HepG2 (cell line): ENCODE results near the gene PRDM11. TPM values are rescaled to one million over a fixed set of nuclear protein-coding genes. Genes with fewer than 3 reads are reported as not detected.
A peak's percentile ranks its signal among the peaks of the same experiment; 100 is the strongest.

ENCODE experiments used
- ATAC-seq: fragments of 200-7000 bp; cut with Tn5 transposase; 3 replicates; pipeline ENCODE4 v1.9.1; 2020; ENCODE audit warnings: mild to moderate bottlenecking, moderate library complexity
- BruUV-seq: library from RNA; stranded (reverse); fragments of 400-500 nt; replicated peaks from 2 replicates; lab custom pipeline; 2021; lab: Mats Ljungman, UMichigan
- CTCF ChIA-PET: fragments of 300-600 bp; formaldehyde crosslinking; extraction: SDS; loops from one replicate; lab custom pipeline; 2021; ENCODE audit warnings: low total read pairs, inconsistent platforms, low intra/inter-chr PET ratio; lab: Yijun Ruan, JAX
- POLR2A ChIA-PET: fragments of 350-600 bp; sonication (Branson Sonifier 250); formaldehyde crosslinking; loops from one replicate; lab custom pipeline; 2020; ENCODE audit warnings: antibody characterized with exemption, inconsistent platforms; lab: Yijun Ruan, JAX
- DNase-seq: peaks from one replicate; pipeline ENCODE4 v3.0.0-alpha.2; 2015; ENCODE audit warnings: low spot score
- FAIRE-seq: peaks from 3 replicates; lab custom pipeline; 2011; peaks lifted over from hg19 to GRCh38; lab: Jason Lieb, UNC
- H2AFZ ChIP-seq: one replicate; pipeline ENCODE4 v1.6.1; 2011; ENCODE audit warnings: low read length, inconsistent platforms
- H3K27ac ChIP-seq: fragments of 300-600 bp; 3 replicates; pipeline ENCODE4 v1.8.0; 2011; ENCODE audit warnings: mixed run types, mild to moderate bottlenecking, mixed read lengths, low read length, inconsistent platforms; ENCODE audit not compliant: insufficient read depth; ENCODE audit errors: extremely low read length
- H3K27me3 ChIP-seq, 2 experiments: fragments of 200-600 bp in 1 of 2; 2 replicates in 1 of 2; 3 replicates in 1 of 2; pipeline versions ENCODE4 v1.6.0 to v1.8.0; 2011; ENCODE audit warnings: low read length in 2 of 2, mild to moderate bottlenecking in 2 of 2, moderate library complexity in 2 of 2, inconsistent platforms in 1 of 2; ENCODE audit not compliant: insufficient read depth in 2 of 2, control insufficient read depth in 1 of 2
- H3K36me3 ChIP-seq, 2 experiments: fragments of 200-600 bp in 1 of 2; replicated peaks in 1 of 2; 2 replicates in 1 of 2; 3 replicates in 1 of 2; pipeline versions ENCODE4 v1.5.1 to v1.8.0; 2011; ENCODE audit warnings: low read length in 2 of 2, inconsistent platforms in 1 of 2; ENCODE audit not compliant: insufficient read depth in 2 of 2, control insufficient read depth in 1 of 2
- H3K4me1 ChIP-seq: 2 replicates; pipeline ENCODE4 v1.5.1; 2012; ENCODE audit warnings: low read length, inconsistent platforms; ENCODE audit not compliant: insufficient read depth
- H3K4me2 ChIP-seq: 2 replicates; pipeline ENCODE4 v1.6.0; 2011; ENCODE audit warnings: low read depth, low read length, inconsistent platforms
- H3K4me3 ChIP-seq, 3 experiments: fragments of 200-600 bp in 1 of 3; sonication (generic), shearing (Covaris generic) in 1 of 3; replicated peaks in 1 of 3; 2 replicates each; pipeline ENCODE4 v1.5.1; 2011 to 2016; ENCODE audit warnings: low read length in 3 of 3, inconsistent platforms in 2 of 3, low read depth in 2 of 3, mild to moderate bottlenecking in 2 of 3, control low read depth in 1 of 3, mixed read lengths in 1 of 3; ENCODE audit not compliant: insufficient read depth in 1 of 3
- H3K79me2 ChIP-seq: one replicate; pipeline ENCODE4 v1.6.1; 2011; ENCODE audit warnings: low read length, inconsistent platforms; ENCODE audit not compliant: insufficient read depth
- H3K9ac ChIP-seq: 2 replicates; pipeline ENCODE4 v1.6.0; 2011; ENCODE audit warnings: mild to moderate bottlenecking, low read depth, low read length, inconsistent platforms; ENCODE audit not compliant: insufficient read depth
- H3K9me3 ChIP-seq: 2 replicates; pipeline ENCODE4 v1.5.1; 2012; ENCODE audit warnings: mild to moderate bottlenecking, low read length
- H4K20me1 ChIP-seq: 2 replicates; pipeline ENCODE4 v1.6.0; 2011; ENCODE audit warnings: inconsistent platforms, mild to moderate bottlenecking, low read length, moderate library complexity; ENCODE audit not compliant: insufficient read depth
- ARNT ChIP-seq: fragments of 450-650 bp; IDR thresholded peaks from 2 replicates; pipeline ENCODE4 v1.6.1; 2017
- FOXO1 ChIP-seq: sonication (generic); formaldehyde crosslinking; IDR thresholded peaks from 2 replicates; pipeline ENCODE4 v1.4.0; 2020; ENCODE audit warnings: missing genetic modification reagents
- GMEB2 ChIP-seq: IDR thresholded peaks from 2 replicates; pipeline ENCODE4 v1.6.1; 2016; ENCODE audit warnings: missing biosample characterization, missing genetic modification reagents, low read depth
- NFATC3 ChIP-seq: sonication (generic); formaldehyde crosslinking; IDR thresholded peaks from 2 replicates; pipeline ENCODE4 v1.5.1; 2020; ENCODE audit warnings: mild to moderate bottlenecking, missing genetic modification reagents
- NPAS2 ChIP-seq: sonication (generic); formaldehyde crosslinking; IDR thresholded peaks from 2 replicates; pipeline ENCODE4 v1.8.0; 2022; ENCODE audit warnings: mild to moderate bottlenecking, missing genetic modification reagents, borderline replicate concordance
- NR1H2 ChIP-seq: sonication (generic); formaldehyde crosslinking; IDR thresholded peaks from 2 replicates; pipeline ENCODE4 v1.8.1; 2022; ENCODE audit warnings: low read depth, missing genetic modification reagents, borderline replicate concordance
- SNAI1 ChIP-seq: sonication (generic); formaldehyde crosslinking; IDR thresholded peaks from 2 replicates; pipeline ENCODE4 v1.5.0; 2020; ENCODE audit warnings: mild to moderate bottlenecking, missing genetic modification reagents, borderline replicate concordance
- ZNF563 ChIP-seq: sonication (generic); formaldehyde crosslinking; IDR thresholded peaks from 2 replicates; pipeline ENCODE4 v1.8.0; 2022; ENCODE audit warnings: mild to moderate bottlenecking, moderate library complexity, missing genetic modification reagents
- WGBS: methylation state at CpG from one replicate; pipeline ENCODE4 v1.1.6; 2017; ENCODE audit warnings: low lambda C conversion rate; 5-methylcytosine and 5-hydroxymethylcytosine counted together
- in situ Hi-C: cut with HindIII; loops from 2 replicates; pipeline ENCODE4 v1.10.0; 2017; ENCODE audit warnings: low pct_unique_long_range_greater_than_20kb; ENCODE audit not compliant: extremely low pct_ligation_motif_present
- intact Hi-C: fragments of 100-400 bp; cut with micrococcal nuclease; formaldehyde crosslinking; loops from one replicate; pipeline ENCODE4 v1.10.0; 2022; ENCODE audit not compliant: unreplicated experiment
- polyA plus RNA-seq, 8 experiments: library from polyadenylated mRNA; depleted of rRNA in 3 of 8; stranded (reverse) in 7 of 8; unstranded in 1 of 8; fragments of >200 nt; fragmentation: Illumina TruSeq in 4 of 8; extraction: Trizol in 4 of 8; gene quantifications; 2 replicates each; pipeline versions ENCODE4 v1.2.1 to v1.2.3, GENCODE V29; 2011 to 2016; ENCODE audit warnings: low read depth in 4 of 8, missing spikeins in 1 of 8, mixed read lengths in 1 of 8; ENCODE audit not compliant: insufficient read depth in 1 of 8
- total RNA-seq, 5 experiments: library from RNA; depleted of rRNA; stranded (reverse); fragments of >200 nt; fragmentation: Illumina TruSeq; extraction: Trizol; gene quantifications; 2 replicates each; pipeline ENCODE4 v1.2.3, GENCODE V29; 2016; ENCODE audit warnings: low read depth in 1 of 5

The PRDM11 gene
- total and polyA plus RNA-seq, 2 of the 13 experiments (the other 11 are each of a cell fraction or from before 2014, with no cell fraction given) = 3.4 to 4.7 TPM

- no peak for TF ChIP-seq SNAI1 (CRISPR knock-in tag)
- TF ChIP-seq NFATC3 (CRISPR knock-in tag) = no peak
- TF ChIP-seq GMEB2 (CRISPR knock-in tag) = no peak
- no peak for TF ChIP-seq ZNF563
- no peak for TF ChIP-seq NR1H2
- no peak for TF ChIP-seq NPAS2 (CRISPR knock-in tag)
- TF ChIP-seq FOXO1 = no peak
- no peak for TF ChIP-seq ARNT
- no peak overlapping the region for H3K4me2 ChIP-seq
- WGBS = under 1% methylated on average over 4 of the region's 4 CpGs
Measured at GRCh38 chr11:45270946-45271716, 124.7 kb downstream of the PRDM11 start.

More at GRCh38 chr11:45270946-45271716, 124.7 kb downstream of the PRDM11 start:
- Histone ChIP-seq H3K4me1 (peaks cover 12% of the 10 kb centered on the region), H3K9me3 (no peaks in the 10 kb centered on the region), H4K20me1 (no peaks in the 10 kb centered on the region), H3K79me2 (no peaks in the 10 kb centered on the region), H2AFZ (no peak overlapping the region), H3K36me3 (no peaks in the 10 kb centered on the region), H3K27ac (no peak overlapping the region), H3K27me3 (no peaks in the 10 kb centered on the region), H3K9ac (no peak overlapping the region), H3K4me3 (no peak overlapping the region)
- in situ Hi-C loops = no loop called here
- BruUV-seq = no TSS peak
- ChIA-PET POLR2A (no interaction called here), CTCF (no interaction called here)
- ATAC-seq (no peak; the same call in 2 of the 3 replicates), FAIRE-seq (no peak), DNase-seq (peak; percentile 7)
- intact Hi-C loops = no loop called here
